ENCODE data around the gene ADRA1B.

The ADRA1B gene

DNA sequence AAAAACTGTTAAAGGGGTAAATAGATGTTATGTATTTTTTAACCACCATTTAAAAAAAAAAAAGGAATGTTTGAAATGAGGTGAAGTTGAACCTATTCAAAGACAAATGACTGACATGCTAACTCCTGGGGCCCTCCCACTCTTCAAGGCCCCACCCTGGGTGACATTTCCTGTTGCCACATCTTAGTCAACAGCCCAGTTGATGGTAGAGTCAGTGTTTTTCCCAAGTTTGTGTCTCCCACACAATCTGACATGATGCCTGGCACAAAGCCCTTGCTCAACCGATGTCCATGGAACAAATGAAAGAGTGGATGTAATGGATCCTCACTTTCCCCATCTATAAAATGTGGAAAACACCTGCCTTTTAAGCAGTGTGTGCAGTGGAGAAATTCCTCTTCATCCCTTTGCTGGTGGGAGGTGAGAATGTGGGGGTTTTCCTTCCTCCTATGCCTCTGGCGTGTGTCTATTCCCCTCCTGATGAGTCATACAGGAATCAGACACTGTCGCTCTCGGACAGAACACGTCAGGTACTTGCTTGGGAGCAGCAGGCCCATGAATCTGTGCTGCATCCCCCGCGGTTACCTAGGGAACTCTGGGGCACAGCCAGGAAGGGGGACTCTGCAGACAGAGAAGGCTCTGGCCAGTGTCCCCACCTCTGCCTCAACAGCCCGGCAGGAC lies 13.7 kb upstream of the ADRA1B start:
- DNase-seq: no peak

DNA sequence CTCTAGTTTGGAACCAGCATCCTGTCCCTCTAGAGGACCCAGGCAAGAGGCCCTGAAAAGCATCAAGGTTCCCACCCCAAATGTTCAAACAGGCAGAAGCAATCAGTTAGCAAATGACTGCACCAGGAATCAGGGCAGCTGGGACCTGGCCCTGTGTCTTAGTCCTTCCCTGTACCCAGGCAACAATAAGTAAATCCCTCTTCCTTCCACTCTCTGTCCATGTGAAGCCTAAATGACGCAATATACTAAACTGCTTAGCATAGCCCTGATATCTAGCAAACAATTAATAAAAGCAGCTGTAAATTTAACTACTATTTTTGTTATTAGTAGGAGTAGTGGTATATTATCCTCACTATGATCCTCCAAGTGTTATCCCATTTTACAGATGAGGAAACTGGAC lies 13.2 kb upstream of the ADRA1B start:
- DNase-seq: no peak

DNA sequence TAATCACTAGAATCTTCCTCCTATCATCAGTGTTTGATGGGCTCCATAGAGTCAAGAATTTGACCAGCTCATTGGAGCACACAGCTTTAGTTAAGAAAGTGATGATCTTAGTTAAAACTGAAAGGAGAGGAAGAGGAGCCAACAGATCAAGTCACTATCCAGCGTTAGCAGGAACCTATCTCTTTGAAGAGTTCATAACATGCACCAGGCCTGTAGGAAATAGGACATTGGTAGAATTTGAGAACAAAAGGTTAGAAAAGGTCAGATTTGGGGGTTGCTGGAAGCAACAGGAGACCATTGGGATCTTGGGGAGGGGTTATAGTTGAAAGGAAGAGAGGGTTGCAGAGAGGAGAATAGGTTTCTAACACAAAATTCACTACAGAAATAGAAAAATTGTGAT lies 11.4 kb upstream of the ADRA1B start:
- no peak for DNase-seq

DNA sequence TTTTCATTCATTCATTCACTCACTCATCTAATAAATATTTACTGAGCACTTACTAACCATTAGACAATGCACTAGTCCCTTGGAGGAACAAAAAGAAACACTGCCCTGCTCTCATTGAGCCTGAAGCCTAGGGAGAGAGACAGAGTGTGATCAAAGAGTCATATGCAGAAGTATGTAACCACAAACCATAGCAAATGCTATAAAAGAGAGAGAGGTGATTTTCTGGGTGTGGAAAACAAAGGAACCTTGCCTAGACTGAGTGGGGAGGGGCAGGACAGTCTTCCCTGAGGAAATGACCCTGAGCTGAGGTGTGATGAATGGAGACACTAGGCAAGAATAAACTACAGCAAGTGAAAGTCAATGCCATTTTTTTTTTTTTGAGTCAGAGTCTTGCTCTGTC lies 10.8 kb upstream of the ADRA1B start:
- no peak for DNase-seq

DNA sequence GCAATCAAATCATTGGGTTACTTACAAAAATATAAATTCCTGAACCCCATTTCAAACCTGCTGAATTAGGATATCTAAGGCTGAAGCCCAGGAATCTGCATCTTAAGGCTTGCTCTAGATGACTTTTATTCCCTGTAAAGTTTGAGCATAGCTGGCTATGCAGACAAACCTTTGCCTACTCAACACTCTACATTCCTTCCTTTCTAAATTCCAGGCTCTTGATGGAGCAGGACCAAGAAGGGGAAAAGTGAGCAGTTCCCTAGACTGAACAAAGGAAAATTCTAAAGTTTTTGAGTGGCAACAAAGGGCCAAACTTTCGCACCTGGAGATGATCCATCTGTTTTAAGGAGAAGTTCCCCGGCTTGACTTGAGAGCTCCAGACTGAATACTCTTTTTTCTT lies 9.8 kb upstream of the ADRA1B start:
- no peak for DNase-seq

DNA sequence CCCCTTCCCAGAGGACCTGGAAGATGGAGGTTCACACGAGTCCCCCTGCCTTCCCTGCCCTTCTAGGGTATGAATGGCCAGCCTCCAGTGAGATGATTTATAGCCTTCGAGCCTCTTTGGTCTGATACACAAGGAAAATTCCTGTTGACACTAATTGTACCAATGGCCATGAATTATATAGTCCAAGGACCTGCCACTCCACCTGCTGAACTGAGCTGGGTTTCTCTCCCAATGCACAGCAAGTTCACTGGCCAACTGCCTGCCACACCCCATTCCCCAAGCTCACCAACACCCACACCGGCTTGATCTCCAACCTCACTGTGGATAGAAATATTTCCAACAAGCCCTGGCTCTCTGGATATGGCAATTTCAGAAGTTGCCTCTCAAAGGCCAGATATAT lies 9.3 kb upstream of the ADRA1B start:
- DNase-seq: no peak

DNA sequence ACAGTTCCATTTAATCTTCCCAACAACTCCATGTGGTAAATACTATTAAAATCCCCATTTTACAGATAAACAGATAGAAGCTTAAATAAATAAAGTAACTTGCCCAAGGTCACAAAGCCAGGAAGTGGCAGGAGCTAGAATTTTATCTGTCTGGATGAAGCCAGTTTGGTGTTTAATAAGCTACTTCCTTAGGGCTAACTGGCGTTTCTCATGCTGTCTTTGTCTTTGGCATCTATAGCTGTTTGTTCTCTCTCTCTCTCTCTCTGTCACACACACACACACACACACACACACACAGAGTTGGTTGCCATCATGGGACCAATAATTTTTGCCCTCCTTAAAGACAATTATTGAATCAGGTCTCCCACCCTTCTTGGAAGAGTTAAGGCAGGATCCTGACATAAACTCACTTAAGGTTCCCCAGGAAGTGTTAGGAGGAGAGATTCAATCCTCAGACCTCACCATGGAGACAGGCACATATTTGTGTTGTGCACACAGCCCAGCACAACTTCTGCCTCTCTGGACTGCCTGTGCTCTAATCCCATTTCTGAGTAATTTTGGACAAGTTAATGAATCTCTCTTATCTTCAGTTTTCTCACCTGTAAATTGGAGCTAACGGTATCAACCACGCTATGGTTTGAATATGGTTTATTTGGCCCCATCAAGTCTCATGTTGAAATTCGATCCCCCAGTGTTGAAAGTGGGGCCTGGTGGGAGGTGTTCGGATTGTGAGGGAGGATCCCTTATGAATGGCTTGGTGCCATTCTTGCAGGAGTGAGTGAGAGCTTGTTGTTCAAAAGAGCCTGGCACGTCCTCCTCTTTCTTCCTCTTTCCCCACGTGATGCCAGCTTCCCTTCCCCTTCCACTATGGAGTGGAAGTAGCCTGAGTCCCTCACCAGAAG lies 8.3 kb upstream of the ADRA1B start:
- DNase-seq: no peak

DNA sequence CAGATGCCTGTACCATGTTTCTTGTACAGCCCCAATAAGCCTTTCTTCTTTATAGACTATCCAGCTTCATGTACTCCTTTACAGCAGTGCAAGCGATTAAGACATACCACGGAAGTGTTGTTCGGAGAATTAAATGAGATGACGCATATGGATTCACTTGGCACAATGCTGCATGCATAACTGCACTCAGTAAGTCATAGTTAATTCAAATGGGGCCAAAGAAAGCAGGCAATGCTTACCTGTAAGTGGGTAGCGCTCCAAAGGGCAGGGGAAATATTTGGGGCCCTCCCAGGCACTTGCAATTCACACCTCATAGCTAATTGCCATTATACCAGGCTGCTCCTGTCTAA lies 7.7 kb upstream of the ADRA1B start:
- no peak for DNase-seq

DNA sequence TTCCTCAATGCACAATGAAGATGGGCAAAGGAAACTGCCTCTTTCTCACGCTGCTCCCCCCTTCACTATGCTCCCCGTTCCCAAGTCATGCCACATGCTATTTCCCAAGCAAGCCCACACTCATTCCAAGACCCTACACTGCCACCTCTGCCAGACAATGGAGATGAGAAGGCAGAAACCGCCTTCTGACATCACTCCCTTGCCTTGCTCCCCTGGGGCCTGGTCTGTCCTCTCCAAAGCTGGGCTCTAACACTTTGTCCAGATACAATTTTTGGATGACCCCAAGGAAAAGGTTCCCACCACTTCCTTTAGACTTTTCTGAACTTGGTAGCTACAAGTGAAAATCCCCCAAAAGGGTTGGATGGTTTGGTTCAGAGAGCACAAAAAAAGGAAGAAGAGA lies 7.2 kb upstream of the ADRA1B start:
- DNase-seq: no peak

DNA sequence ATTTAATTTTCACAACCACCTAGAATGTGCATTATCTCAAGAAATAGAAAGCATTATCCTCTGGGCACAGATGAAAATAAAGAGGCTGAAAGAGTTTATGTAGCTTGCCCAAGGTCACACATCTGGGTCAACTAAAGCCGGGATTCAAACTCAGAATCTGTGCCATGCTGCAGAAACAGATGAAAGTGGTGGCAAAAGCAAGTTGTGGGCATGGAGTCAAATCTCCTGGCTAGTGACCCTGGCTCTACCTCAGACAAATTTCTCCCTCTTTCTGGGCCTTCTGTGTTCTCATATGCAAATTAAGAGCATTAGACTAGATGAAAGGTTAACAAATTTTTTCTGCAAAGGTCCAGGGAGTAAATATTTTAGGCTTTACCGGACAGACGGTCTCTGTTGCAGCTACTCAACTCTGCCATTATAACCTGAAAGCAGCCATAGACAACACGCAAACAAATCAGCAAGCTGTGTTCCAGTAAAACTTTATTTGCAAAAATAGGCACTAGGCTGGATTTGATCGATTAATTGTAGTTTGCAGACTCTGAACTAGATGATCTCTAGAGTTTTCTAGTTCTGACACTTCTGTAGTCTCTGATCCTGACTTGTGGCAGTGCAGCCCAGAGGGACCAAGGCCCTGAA lies 6.0 kb upstream of the ADRA1B start:
- DNase-seq: no peak

DNA sequence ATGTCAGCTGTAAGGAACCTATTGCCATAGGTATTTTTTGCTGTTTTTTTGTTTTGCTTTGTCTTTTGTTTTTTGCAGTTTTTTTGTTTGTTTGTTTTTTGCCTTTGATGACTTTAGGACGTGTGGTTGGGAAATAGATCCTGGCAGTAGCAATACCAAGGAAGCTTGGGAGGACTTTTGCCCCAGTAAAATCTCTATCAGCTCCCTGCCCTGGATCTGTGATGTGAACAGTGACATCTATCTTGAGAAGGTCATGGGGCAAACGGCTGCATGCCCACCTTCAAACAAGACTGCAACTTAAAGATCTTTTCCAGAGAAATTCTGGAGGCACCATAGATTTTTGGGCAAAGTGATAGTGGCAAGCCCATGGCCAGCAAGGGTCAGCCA lies 5.4 kb upstream of the ADRA1B start:
- no peak for DNase-seq

DNA sequence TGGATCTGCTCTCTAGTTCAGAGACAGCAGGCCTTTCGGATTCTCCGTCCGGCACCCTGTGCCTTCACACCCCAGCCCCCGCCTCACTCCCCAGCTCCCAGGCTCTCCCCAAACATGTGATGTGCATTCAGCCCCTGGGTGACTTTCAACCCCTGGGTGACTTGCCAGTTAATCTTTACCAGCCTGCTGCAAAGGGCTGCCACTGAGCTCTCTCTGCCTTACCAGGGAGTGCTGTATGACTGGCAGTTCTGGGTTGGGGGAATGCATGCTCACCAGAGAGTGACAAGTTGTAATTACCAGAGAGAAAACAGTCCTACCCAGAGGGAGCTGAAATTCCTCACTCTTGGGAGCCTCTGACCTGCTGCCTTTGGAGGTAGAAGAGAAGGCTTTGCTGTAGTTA lies 4.9 kb upstream of the ADRA1B start:
- no peak for DNase-seq

DNA sequence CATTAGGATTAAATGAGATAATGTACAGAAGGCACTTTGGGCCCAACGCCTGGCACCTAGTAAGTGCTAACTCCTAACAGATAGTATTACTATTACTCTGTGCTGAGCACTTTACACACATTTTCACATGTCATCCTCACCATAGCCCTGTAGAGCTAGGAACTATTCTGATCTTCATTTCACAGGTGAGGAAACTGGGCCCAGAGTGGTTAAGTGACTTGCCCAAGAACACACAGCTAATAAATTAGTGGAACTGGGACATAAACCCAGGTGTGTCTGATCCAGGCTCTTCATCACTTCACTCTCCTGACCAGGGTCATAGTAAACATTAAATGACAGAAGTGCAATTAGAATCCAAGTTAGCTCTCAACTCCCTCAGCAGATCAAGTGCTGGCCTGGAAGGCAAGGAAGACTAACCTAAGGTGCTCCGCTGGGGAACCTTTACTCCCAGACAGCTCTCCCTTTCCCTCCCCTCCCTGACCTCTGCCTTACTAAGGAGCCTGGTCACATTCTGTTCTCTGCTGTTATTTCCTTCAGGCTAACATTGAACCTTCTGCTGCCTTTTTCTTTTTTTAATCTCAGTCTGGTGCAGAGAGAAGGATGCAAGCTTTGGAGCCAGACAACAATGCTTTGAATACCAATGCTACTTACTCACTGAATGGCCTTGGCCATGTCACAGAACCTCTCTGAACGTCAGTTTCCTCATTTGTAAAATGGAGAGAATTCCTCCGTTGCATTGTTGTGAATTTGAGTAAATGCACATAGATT lies 4.1 kb upstream of the ADRA1B start:
- no peak for DNase-seq

DNA sequence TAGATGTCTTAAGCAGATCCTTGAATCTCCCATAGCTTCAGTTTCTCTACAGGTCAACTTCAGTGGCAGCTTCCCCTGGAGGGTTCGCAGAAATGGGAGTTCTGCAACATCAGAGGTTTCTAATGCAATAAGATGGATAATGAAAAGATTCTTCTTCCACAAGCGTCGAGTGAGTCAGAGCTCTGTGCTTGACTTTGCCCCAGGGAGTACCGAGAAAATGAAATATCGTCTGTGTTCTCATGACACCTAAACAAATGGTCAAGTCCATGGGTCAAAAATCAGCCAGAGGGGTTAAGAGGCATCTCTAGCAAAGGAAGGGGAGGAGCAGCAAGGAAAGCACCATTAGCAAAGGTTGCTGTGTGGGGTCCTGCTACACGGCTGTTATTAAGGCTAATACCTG lies 3.2 kb upstream of the ADRA1B start:
- DNase-seq: no peak

DNA sequence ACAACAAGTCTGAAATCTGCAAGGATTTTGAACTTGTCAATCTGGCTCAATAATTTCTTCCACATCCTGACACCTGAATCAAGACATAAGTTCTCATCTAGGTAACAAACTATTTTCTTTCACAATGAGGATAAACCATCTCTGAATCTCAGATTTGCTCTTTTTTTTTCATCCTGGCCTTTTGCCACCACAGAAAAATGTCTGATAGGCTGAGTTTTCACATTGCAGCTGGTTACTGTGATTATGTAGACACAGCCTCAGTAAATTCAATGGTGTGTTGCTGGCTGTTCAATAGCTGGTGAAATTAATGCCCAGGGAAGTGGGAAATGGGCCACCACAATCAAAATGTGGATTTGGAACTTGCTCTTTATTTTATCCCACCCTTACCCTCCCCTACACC lies 2.8 kb upstream of the ADRA1B start:
- no peak for DNase-seq

DNA sequence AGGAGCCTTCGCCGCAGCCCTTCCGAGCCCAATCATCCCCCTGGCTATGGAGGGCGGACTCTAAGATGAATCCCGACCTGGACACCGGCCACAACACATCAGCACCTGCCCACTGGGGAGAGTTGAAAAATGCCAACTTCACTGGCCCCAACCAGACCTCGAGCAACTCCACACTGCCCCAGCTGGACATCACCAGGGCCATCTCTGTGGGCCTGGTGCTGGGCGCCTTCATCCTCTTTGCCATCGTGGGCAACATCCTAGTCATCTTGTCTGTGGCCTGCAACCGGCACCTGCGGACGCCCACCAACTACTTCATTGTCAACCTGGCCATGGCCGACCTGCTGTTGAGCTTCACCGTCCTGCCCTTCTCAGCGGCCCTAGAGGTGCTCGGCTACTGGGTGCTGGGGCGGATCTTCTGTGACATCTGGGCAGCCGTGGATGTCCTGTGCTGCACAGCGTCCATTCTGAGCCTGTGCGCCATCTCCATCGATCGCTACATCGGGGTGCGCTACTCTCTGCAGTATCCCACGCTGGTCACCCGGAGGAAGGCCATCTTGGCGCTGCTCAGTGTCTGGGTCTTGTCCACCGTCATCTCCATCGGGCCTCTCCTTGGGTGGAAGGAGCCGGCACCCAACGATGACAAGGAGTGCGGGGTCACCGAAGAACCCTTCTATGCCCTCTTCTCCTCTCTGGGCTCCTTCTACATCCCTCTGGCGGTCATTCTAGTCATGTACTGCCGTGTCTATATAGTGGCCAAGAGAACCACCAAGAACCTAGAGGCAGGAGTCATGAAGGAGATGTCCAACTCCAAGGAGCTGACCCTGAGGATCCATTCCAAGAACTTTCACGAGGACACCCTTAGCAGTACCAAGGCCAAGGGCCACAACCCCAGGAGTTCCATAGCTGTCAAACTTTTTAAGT lies 819 bp downstream of the ADRA1B start:
- no peak for DNase-seq

DNA sequence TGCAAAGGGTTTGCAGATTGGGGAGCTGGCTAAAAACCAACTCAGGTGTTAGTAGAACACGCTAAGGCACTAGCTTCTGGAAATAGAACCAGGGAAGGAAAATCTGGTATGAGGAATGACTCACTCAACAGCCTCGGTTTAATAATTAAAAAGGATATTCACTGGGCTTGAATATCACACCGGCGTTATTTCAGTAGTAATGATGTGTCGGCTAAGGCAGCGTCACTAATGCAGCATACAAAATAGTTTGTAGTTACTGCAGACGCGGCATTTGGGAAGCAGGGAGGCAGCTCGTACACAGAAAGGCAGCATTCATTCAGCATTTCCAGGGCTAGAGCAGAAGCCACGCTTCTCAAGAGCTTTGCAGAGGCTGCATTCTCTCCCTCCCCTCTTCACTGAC lies 1.7 kb downstream of the ADRA1B start:
- DNase-seq: no peak

DNA sequence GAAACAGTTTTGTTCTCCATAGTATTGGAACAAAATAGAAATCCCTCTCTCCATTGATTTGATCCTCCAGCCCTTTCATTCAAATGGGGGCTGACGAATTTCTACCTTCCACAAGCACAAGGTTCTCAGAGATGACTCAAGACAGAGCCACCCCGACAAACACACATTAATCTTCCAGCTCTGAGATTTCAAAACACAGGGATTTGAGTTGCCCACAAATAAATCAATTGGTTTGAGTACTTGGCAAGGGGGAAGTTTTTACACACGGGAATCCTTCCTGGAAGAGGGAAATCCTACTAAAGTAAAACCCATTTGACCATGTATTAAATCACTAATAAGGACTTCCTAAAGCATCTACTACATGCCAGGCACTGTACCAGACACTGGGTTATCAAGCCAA lies 5.4 kb downstream of the ADRA1B start:
- DNase-seq: no peak

DNA sequence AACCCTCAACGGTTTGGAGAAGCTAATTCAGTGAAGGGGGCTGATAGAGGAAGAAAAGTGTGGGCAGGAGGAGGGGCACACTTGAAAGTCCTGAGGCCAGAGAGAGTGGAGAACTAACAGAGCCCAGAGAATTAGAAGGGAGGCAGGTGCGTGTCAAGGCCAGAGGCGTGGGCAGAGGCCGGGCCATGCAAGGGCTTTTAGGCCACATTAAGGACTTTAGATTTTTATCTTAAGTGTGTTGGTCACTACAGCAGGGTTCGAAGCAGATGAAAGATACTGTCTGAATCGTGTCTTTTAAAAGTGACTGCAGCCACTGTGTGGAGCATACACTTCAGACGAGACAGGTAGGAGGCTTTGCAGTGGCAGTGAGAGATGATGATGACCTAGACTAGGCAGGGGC lies 6.7 kb downstream of the ADRA1B start:
- DNase-seq: no peak

DNA sequence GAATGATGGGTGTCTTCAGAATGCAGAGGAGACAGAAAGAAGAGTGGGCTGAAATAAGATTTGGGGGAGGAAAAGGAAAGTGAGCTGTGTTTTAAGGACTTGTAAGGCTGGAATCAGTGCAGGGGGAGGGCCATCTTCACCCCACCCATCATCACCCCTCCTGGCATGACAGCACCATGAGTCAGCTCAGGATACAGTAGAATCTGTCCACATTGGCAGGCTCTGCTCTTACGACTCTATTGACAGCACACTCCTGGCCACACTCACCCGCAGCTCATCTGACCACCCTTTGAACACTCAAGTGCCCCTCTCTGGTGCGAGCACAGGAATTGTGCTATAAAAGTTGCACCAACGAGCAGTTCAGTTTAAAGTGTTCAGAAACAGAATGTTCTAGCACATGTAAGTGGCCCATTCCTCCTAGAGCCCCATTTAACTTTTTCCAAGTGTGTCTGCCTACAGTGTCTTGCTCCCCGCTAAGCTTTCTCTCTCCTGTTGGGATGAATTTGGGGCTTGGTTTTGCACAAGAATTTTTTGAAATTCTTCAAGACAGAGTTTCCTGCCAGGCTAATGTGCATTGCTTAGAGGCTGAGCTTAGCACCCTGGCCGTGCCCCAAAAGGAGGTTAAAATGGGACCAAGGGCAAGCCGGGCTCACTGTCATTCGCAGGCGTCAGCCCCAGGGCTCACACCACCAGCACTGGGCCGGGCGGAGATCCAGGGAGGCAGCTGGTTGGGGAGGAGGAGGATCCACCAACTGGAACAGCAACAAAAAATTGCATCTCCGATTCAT lies 12.0 kb downstream of the ADRA1B start:
- no peak for DNase-seq

DNA sequence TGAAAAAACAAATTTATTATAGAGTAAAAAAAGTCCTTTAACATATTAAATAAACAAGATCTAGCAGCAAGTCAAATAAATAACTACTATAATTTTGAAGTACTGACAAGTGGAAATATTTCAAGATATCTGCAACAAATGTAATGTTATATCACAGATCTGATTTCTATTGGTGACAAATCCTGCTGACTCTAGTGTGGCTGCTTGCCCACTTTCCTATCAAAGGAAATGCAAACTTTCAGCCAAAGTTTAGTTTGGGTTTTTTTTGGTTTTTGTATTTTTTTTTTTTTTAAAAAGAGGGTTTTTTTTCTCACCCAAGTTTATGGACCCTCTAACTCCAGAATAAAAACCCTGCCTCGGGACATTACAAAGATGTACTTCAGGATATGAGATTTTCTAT lies 12.9 kb downstream of the ADRA1B start:
- DNase-seq: no peak
